Skeletal muscle cell (primary cell): ENCODE results near the gene ITGAE.

Experiments used
- DNase-seq: peaks from one replicate; pipeline ENCODE4 v3.0.0-alpha.2; 2010; ENCODE audit warnings: low read depth
- H3K4me3 ChIP-seq: 2 replicates; pipeline ENCODE4 v1.5.1; 2011; ENCODE audit warnings: low read depth, mild to moderate bottlenecking, control low read depth, low read length, moderate library complexity

The ITGAE gene

GRCh38 chr17:3768341-3768740 is 32.6 kb downstream of the ITGAE start:
- no peak overlapping the region for H3K4me3 ChIP-seq
- DNase-seq = no peak

- no peak for DNase-seq
- no peak overlapping the region for H3K4me3 ChIP-seq
Measured at GRCh38 chr17:3766779-3767178, 34.2 kb downstream of the ITGAE start.

- no peak overlapping the region for H3K4me3 ChIP-seq
- DNase-seq = no peak
Measured at GRCh38 chr17:3765981-3766380, 35.0 kb downstream of the ITGAE start.

- DNase-seq = no peak
- no peak overlapping the region for H3K4me3 ChIP-seq
Measured at GRCh38 chr17:3763777-3764170, 37.2 kb downstream of the ITGAE start.

GRCh38 chr17:3762922-3763776 is 37.8 kb downstream of the ITGAE start:
- no peak overlapping the region for H3K4me3 ChIP-seq
- DNase-seq = no peak

GRCh38 chr17:3761918-3762380 is 39.0 kb downstream of the ITGAE start:
- no peak overlapping the region for H3K4me3 ChIP-seq
- DNase-seq = no peak

- no peak overlapping the region for H3K4me3 ChIP-seq
- no peak for DNase-seq
Measured at GRCh38 chr17:3761036-3761917, 39.7 kb downstream of the ITGAE start.

- no peak overlapping the region for H3K4me3 ChIP-seq
- DNase-seq = no peak
Measured at GRCh38 chr17:3759597-3760216, 41.3 kb downstream of the ITGAE start.

GRCh38 chr17:3755335-3756030 is 45.5 kb downstream of the ITGAE start:
- DNase-seq = no peak
- H3K4me3 ChIP-seq = no peak overlapping the region

- no peak for DNase-seq
Measured at GRCh38 chr17:3754458-3755334, 46.3 kb downstream of the ITGAE start.

GRCh38 chr17:3754066-3754457 is 46.9 kb downstream of the ITGAE start:
- no peak for DNase-seq
- no peak overlapping the region for H3K4me3 ChIP-seq

More at GRCh38 chr17:3754458-3755334, 46.3 kb downstream of the ITGAE start:
- no peak overlapping the region for H3K4me3 ChIP-seq

- no peak overlapping the region for H3K4me3 ChIP-seq
- DNase-seq = no peak
Measured at GRCh38 chr17:3753624-3754023, 47.4 kb downstream of the ITGAE start.

GRCh38 chr17:3751836-3752235 is 49.2 kb downstream of the ITGAE start:
- DNase-seq = no peak
- H3K4me3 ChIP-seq = no peak overlapping the region

GRCh38 chr17:3750926-3751325 is 50.1 kb downstream of the ITGAE start:
- no peak for DNase-seq

GRCh38 chr17:3750296-3750695 is 50.7 kb downstream of the ITGAE start:
- no peak overlapping the region for H3K4me3 ChIP-seq
- DNase-seq = no peak

More at GRCh38 chr17:3750926-3751325, 50.1 kb downstream of the ITGAE start:
- H3K4me3 ChIP-seq = no peak overlapping the region

GRCh38 chr17:3748576-3748975 is 52.4 kb downstream of the ITGAE start:
- H3K4me3 ChIP-seq = no peak overlapping the region
- no peak for DNase-seq

GRCh38 chr17:3747805-3748204 is 53.2 kb downstream of the ITGAE start:
- no peak overlapping the region for H3K4me3 ChIP-seq
- no peak for DNase-seq

- DNase-seq = no peak
- no peak overlapping the region for H3K4me3 ChIP-seq
Measured at GRCh38 chr17:3745071-3745470, 55.9 kb downstream of the ITGAE start.
